Activated T-helper 17 cell treated with anti-CD3 and anti-CD28 coated beads, Interleukin-2, amount 50 U/mL, for 72 hours (primary cell): Measurements from ENCODE around the gene C2CD2. TPM values are rescaled to one million over a fixed set of nuclear protein-coding genes. Genes with fewer than 3 reads are reported as not detected.
"Not testable (repeated sequence)": the region's sequence is repeated elsewhere in the genome, so short reads cannot be mapped to it uniquely, and the experiment has no call there.

ENCODE experiments used
- ATAC-seq: fragments of 150-1000 bp; cut with Tn5 transposase; replicated peaks from 2 replicates; pipeline ENCODE4 v1.10.0; 2021; ENCODE audit warnings: mild to moderate bottlenecking, moderate library complexity
- H3K27ac Mint-ChIP-seq: one replicate; pipeline ENCODE4 v1.8.0; 2022; ENCODE audit warnings: mixed read lengths
- H3K27me3 Mint-ChIP-seq: one replicate; pipeline ENCODE4 v1.8.0; 2022; ENCODE audit warnings: mixed read lengths
- H3K36me3 Mint-ChIP-seq: one replicate; pipeline ENCODE4 v1.8.0; 2022; ENCODE audit warnings: low read depth, mild to moderate bottlenecking, mixed read lengths
- H3K4me1 Mint-ChIP-seq: one replicate; pipeline ENCODE4 v1.8.0; 2022; ENCODE audit warnings: mixed read lengths
- H3K4me3 Mint-ChIP-seq: one replicate; pipeline ENCODE4 v1.8.0; 2022; ENCODE audit warnings: mild to moderate bottlenecking, mixed read lengths
- H3K9me3 Mint-ChIP-seq: one replicate; pipeline ENCODE4 v1.8.0; 2022; ENCODE audit warnings: mixed read lengths
- total RNA-seq, 2 donors: library from RNA; stranded (reverse); gene quantifications; one replicate each; pipeline ENCODE4 v1.2.3, GENCODE V29; 2022

The C2CD2 gene
- 1 to 10 TPM; 4.6 to 8.2 TPM for total RNA-seq

DNA sequence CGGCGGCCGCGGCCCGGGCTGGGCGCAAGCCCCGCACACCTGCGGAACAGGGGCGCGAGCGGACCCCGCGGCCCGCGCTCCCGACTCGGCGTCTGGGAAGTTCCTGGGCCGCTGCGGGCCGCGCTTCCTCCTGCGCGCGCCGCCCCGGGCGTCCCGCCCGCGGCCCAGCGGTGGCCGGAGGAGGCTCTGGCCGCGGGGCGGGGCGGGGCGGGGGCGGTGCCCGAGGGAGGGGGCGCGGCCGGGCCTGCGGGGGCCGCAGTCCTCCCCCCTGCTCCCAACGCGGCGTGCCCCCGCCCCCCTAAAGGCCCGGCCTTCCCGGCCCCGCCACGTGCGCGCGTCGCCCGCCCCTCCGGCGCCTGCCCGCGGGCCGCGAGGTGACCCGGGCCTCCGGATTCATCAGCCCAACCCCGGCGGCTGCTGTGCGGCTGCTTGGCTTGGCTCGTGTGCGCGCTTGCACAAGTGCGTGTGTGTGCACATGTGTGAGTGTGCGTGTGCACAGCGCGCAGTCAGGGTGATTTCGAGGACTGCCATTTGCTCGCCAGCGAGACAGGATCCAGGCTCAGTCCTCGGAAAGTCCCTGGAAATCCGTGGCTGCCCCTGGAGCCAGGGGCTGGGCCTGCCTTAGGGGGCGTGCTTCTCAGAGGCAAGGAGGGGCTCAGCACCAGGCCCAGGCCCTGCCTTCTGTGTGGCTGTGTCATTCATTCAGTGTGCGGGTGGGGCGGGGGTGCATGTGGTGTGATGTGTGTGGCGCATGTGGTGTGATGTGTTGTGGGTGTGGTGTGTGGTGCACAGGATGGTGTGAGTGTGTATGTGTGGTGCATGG is at the start of gene C2CD2:
Gene C2CD2 (minus strand): TSS at position 188 of the 823 bp plus-strand sequence. CDS start 370 bp downstream, outside the sequence.
- peaks cover 13% of the 10 kb centered on the region for H3K4me1 Mint-ChIP-seq
- H3K9me3 Mint-ChIP-seq: no peaks in the 10 kb centered on the region
- H3K27me3 Mint-ChIP-seq: peaks cover 10% of the 10 kb centered on the region
- H3K27ac Mint-ChIP-seq: no peak within 1 kb of the TSS
- no peaks in the 10 kb centered on the region for H3K36me3 Mint-ChIP-seq
- peak; percentile 54 for ATAC-seq
- peak within 1 kb of the TSS; percentile 47 for H3K4me3 Mint-ChIP-seq

GRCh38 chr21:42003051-42003461 is 49.2 kb upstream of the C2CD2 start:
- H3K4me3 Mint-ChIP-seq: peak overlapping the region; percentile 68

DNA sequence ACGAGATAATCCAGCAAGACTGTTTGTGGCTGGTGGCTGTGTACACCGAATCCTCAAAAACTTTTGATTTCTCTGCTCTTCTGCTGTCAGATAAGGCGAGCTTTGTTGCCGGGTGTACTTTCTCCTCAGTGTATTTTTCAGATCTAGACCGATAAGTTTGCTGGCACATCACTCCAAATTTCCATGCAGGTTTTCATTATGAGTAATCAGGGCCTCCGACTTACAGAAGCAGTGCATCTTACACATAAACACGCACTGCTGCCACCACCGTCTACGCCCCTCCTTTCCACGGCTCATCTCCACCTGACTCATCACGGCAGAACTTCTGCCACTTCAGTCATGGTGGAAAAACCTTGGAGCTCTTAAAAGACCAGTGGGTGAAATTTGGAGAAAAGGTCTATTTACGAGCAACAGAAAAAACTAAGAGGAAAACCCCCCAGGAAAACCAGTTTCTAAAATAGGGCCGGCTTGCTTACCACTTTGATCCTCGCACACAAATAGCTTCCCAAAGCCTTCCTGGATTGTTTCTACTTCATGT is 48.7 kb upstream of the C2CD2 start:
- Mint-ChIP-seq H3K9me3 (no peaks in the 10 kb centered on the region), H3K27ac (peak overlapping the region; percentile 86), H3K27me3 (no peaks in the 10 kb centered on the region), H3K4me3 (peak overlapping the region; percentile 68), H3K36me3 (peaks cover 74% of the 10 kb centered on the region), H3K4me1 (peaks cover 46% of the 10 kb centered on the region)
- ATAC-seq: peak; percentile 97

More at GRCh38 chr21:42003051-42003461, 49.2 kb upstream of the C2CD2 start:
- Mint-ChIP-seq H3K4me1 (peaks cover 51% of the 10 kb centered on the region), H3K27me3 (no peaks in the 10 kb centered on the region), H3K36me3 (peaks cover 74% of the 10 kb centered on the region), H3K27ac (peak overlapping the region; percentile 86), H3K9me3 (no peaks in the 10 kb centered on the region)
- peak; percentile 64 for ATAC-seq

GRCh38 chr21:42001781-42002180 is 48.0 kb upstream of the C2CD2 start:
- Mint-ChIP-seq H3K36me3 (peaks cover 75% of the 10 kb centered on the region), H3K9me3 (no peaks in the 10 kb centered on the region), H3K4me3 (peak overlapping the region; percentile 68), H3K27ac (peak overlapping the region; percentile 86), H3K4me1 (peaks cover 41% of the 10 kb centered on the region), H3K27me3 (no peaks in the 10 kb centered on the region)
- ATAC-seq: no peak

- Mint-ChIP-seq H3K9me3 (no peaks in the 10 kb centered on the region), H3K4me3 (peak overlapping the region; percentile 68), H3K27me3 (no peaks in the 10 kb centered on the region), H3K27ac (peak overlapping the region; percentile 86), H3K4me1 (peaks cover 36% of the 10 kb centered on the region), H3K36me3 (peaks cover 78% of the 10 kb centered on the region)
- ATAC-seq: no peak
Observed at GRCh38 chr21:42000908-42001307, 47.1 kb upstream of the C2CD2 start.

DNA sequence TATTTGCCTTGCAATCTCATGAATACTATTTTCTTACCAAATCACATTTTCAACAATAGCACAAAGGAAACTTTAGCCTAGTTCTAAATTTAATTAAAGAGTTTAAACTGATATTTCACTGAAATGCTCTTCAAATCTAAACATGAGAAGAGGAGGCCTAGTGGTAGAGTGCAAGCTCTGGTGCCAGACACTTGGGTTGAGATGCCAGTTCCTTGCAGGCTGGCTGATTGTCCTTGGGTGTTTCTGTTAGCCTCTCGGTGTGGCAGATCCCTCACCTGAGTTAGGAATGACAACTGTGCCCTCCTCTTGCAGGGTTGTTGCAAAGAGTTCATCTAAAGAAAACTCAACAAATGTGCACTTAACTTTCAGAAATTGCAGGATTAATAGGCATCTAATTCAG is 43.8 kb upstream of the C2CD2 start:
- no peak overlapping the region for H3K27ac Mint-ChIP-seq
- H3K27me3 Mint-ChIP-seq: no peaks in the 10 kb centered on the region
- ATAC-seq: no peak
- H3K4me1 Mint-ChIP-seq: peaks cover 30% of the 10 kb centered on the region
- peaks cover 99% of the 10 kb centered on the region for H3K36me3 Mint-ChIP-seq
- H3K9me3 Mint-ChIP-seq: no peaks in the 10 kb centered on the region
- H3K4me3 Mint-ChIP-seq: no peak overlapping the region

DNA sequence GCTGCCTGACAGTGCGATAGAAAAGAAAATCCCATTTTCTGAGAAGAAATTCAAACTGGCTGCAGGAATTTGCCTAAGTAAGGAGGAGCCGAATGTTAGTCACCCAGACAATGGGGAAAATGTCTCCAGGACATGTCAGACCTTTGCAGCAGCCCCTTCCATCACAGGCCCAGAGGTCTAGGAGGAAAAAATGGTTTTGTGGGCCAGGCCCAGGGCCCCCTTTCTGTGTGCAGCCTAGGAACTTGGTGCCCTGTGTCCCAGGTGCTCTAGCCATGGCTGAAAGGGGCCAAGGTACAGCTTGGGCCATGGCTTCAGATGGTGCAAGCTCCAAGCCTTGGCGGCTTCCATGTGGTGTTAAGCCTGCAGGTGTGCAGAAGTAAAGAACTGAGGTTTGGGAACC is 41.8 kb upstream of the C2CD2 start:
- no peak for ATAC-seq
- peaks cover 99% of the 10 kb centered on the region for H3K36me3 Mint-ChIP-seq

DNA sequence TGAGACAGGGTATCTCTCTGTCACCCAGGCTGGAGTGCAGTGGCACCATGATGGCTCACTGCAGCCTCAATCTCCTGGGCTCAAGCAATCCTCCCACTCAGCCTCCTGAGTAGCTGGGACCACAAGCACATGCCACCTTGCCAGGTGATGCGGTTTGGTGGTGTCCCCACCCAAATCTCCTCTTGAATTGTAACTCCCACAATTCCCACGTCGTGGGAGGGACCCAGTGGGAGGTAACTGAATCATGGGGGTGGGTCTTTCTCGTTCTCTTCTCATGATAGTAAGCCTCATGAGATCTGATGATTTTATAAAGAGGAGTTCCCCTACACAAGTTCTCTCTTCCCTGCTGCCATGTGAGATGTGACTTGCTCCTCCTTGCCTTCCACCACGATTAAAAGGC is 40.8 kb upstream of the C2CD2 start:
- not testable (repeated sequence) for H3K9me3 Mint-ChIP-seq, H3K27ac Mint-ChIP-seq, H3K4me3 Mint-ChIP-seq, H3K27me3 Mint-ChIP-seq
- peaks cover 95% of the 10 kb centered on the region for H3K36me3 Mint-ChIP-seq
- peaks cover 11% of the 10 kb centered on the region for H3K4me1 Mint-ChIP-seq
- peak; percentile 48 for ATAC-seq

More for the DNA sequence above, 41.8 kb upstream of the C2CD2 start:
- no peaks in the 10 kb centered on the region for H3K9me3 Mint-ChIP-seq
- H3K4me1 Mint-ChIP-seq: peaks cover 14% of the 10 kb centered on the region
- no peaks in the 10 kb centered on the region for H3K27me3 Mint-ChIP-seq
- H3K27ac Mint-ChIP-seq: no peak overlapping the region
- no peak overlapping the region for H3K4me3 Mint-ChIP-seq

DNA sequence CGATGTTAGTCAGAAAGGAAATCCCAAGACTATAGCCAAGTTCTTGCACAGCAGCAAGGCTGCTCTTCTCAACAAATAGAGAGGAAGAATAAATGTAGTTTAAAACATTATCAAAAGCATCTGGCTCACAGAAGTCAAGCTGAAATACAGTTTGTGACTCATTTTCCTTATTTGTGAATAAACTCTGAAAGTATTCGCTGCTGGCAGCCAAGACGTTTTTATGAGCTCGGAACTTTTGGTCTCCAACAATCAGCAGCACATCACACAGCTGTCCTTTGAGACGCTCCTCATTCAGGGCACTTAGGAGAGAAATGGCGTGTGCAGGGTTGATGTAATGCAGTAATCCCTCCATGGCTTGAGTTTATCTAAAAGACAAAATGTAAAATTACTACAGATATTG is 39.9 kb upstream of the C2CD2 start:
- H3K36me3 Mint-ChIP-seq: peaks cover 91% of the 10 kb centered on the region
- no peak for ATAC-seq
- H3K9me3 Mint-ChIP-seq: no peaks in the 10 kb centered on the region
- no peak overlapping the region for H3K27ac Mint-ChIP-seq
- no peaks in the 10 kb centered on the region for H3K27me3 Mint-ChIP-seq
- H3K4me1 Mint-ChIP-seq: peaks cover 8% of the 10 kb centered on the region
- no peak overlapping the region for H3K4me3 Mint-ChIP-seq

DNA sequence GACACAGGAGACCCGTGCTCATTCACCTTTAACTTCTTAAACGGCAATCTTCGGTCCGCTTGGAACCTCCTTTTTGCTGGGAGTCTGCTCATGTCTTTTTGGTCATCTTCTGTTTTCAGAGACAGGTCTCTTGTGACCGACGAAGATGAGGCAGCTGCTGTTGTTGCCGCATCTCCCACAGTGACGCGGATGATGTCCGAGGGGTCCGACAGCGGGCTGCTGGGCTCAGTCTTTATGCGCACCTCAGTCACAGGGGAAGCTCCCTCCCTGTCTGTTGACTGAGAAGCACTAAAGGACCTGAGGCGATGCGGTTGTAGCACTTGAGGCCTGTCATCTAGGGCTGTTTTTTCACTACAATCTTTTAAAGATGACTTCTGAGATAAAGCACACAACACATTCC is 38.8 kb upstream of the C2CD2 start:
- no peaks in the 10 kb centered on the region for H3K27me3 Mint-ChIP-seq
- H3K36me3 Mint-ChIP-seq: peaks cover 79% of the 10 kb centered on the region
- H3K4me3 Mint-ChIP-seq: no peak overlapping the region
- no peak overlapping the region for H3K27ac Mint-ChIP-seq
- ATAC-seq: no peak
- H3K9me3 Mint-ChIP-seq: no peaks in the 10 kb centered on the region
- H3K4me1 Mint-ChIP-seq: peaks cover 8% of the 10 kb centered on the region

GRCh38 chr21:41991659-41992058 is 37.8 kb upstream of the C2CD2 start:
- Mint-ChIP-seq H3K4me3 (no peak overlapping the region), H3K27ac (no peak overlapping the region), H3K36me3 (peaks cover 70% of the 10 kb centered on the region), H3K9me3 (no peaks in the 10 kb centered on the region), H3K4me1 (peaks cover 8% of the 10 kb centered on the region), H3K27me3 (no peaks in the 10 kb centered on the region)
- no peak for ATAC-seq

DNA sequence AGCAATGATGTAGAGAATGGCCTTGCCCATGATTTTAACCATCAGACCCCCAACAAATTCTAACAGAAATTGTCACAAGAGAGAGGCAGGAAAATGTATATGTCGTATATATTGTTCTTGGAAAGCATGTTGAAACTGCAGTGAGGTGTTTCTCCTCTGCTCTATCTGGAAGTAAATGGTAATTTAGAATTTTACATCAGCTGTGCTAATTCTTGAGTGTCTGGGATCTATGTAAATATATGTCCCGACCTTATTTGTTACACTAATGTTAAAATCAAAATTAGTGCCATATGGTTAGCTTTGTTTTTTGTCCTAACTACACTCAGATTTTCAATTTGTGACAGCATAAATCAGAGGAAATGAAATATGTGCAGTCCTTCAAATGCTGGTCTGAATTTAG is 35.9 kb upstream of the C2CD2 start:
- Mint-ChIP-seq H3K27ac (no peak overlapping the region), H3K9me3 (no peaks in the 10 kb centered on the region), H3K27me3 (no peaks in the 10 kb centered on the region), H3K36me3 (peaks cover 50% of the 10 kb centered on the region), H3K4me1 (peaks cover 1% of the 10 kb centered on the region), H3K4me3 (no peak overlapping the region)
- no peak for ATAC-seq

DNA sequence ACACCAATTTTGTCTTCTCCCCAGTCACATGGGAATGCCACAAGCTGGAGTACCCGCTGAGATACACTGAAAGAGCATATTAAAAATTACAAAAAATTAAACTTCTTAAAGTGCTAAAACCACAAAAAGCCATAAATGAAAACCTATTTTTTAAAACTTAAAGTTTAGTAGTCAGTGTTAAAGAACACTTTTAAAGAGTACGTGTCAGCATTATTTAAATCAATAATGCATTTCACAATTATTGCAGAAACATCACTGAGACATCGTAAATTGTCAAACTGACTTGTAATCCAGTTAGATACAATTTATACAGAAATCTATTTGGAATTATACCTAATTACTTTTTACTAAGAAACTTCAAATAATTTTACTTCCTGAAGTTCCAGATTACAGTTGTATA is 33.5 kb upstream of the C2CD2 start:
- H3K4me1 Mint-ChIP-seq: no peaks in the 10 kb centered on the region
- no peak overlapping the region for H3K27ac Mint-ChIP-seq
- no peak overlapping the region for H3K4me3 Mint-ChIP-seq
- H3K36me3 Mint-ChIP-seq: peaks cover 27% of the 10 kb centered on the region
- H3K9me3 Mint-ChIP-seq: no peaks in the 10 kb centered on the region
- no peaks in the 10 kb centered on the region for H3K27me3 Mint-ChIP-seq
- ATAC-seq: no peak

DNA sequence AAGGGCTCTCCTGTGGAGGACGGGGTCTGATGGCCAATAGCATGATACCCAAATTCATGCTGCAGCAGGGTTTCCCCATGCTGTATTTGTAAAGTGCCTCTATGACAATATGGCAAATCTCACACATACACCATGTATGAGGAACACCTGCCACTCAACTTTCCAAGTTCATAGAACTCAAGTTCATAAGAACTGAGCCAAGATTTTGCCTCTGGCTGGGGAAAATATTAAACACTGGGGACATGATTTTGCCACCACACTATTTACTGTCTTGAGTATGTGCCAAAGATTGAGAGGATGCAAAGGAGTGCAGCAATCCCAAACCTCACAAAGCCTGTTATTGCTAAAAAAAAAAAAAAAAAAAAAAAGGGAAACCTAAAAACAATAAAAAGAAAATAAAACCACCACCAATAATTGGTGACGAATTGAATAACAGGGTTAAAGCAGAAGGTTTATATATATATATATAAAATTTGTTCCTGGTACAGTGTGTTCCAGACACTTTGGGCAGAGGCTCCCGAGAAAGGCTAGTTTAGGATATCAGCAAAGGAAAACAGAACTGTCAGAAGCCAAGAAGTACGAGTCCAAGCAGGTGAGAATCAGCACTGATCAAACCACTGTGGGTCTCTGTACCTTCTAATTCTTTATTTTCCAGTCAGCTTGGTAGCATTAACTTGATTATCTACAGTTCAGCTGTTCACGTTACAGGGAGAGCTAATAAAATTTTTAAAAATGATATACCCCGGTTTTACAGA is 32.0 kb upstream of the C2CD2 start:
- ATAC-seq: no peak
- Mint-ChIP-seq H3K9me3 (no peaks in the 10 kb centered on the region), H3K4me1 (no peaks in the 10 kb centered on the region), H3K36me3 (peaks cover 12% of the 10 kb centered on the region), H3K27ac (no peak overlapping the region), H3K27me3 (no peaks in the 10 kb centered on the region), H3K4me3 (no peak overlapping the region)

- peaks cover 4% of the 10 kb centered on the region for H3K27me3 Mint-ChIP-seq
- H3K4me3 Mint-ChIP-seq: no peak overlapping the region
- no peaks in the 10 kb centered on the region for H3K36me3 Mint-ChIP-seq
- peaks cover 6% of the 10 kb centered on the region for H3K9me3 Mint-ChIP-seq
- H3K4me1 Mint-ChIP-seq: no peaks in the 10 kb centered on the region
- H3K27ac Mint-ChIP-seq: no peak overlapping the region
- ATAC-seq: no peak
Observed at GRCh38 chr21:41983229-41983628, 29.4 kb upstream of the C2CD2 start.
